Dermis microvascular lymphatic vessel endothelial cell (primary cell): ENCODE results near the gene TMEM154. TPM values are rescaled to one million over a fixed set of nuclear protein-coding genes. Genes with fewer than 3 reads are reported as not detected.
A peak's percentile ranks its signal among the peaks of the same experiment; 100 is the strongest.

Experiments used
- DNase-seq, 2 donors: peaks; one replicate each; pipeline versions ENCODE4 v3.0.0 to v3.0.0-alpha.2; 2010; ENCODE audit warnings: low read depth in 2 of 2
- total RNA-seq: library from RNA; depleted of rRNA; stranded (reverse); fragments of >200 nt; gene quantifications from 2 replicates; pipeline ENCODE4 v1.2.1, GENCODE V29; 2014

TMEM154 gene
- total RNA-seq, 1 donor from 2014 or later = 1.8 TPM

DNA sequence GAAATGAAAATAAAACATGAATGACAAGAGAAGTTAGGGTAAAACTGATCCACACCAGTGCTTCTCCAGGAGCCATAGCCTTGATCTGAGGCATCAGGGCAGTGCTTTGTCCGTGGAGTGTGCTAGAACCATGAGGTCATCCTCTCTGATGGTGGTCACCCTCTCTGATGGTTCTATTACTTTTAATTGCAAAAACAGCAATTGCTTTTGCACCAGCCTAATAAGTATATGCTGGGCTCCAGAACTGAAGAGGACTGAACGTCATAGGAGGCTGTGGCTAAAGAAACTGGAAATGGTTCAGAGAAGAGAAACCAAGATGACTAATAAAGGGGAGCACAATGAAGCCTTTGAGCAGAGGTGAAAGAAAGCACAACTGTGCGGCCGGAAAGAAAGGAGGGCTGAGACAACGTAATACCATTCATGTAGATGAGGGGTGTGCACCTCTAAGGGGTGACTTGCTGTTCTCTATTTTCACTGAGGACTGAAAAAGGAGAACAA lies 17.0 kb upstream of the TMEM154 start:
- no peak for DNase-seq

DNA sequence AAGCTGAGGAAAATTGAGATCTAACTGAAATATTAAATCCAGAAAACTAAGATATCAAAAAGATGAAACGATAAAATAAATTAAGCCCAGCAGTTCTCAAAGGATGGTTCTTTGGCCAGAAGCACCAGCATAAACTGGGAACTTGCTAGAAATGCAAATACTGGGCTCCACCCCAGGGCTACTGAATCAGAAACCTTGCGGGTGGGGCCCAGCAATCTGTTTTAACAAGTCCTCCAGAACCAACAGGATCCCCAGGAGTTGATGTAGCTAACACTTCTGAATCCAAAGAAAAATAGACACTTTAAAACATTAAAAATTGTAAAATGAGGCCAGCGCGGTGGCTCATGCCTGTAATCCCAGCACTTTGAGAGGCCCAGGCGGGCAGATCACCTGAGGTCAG lies 14.1 kb upstream of the TMEM154 start:
- DNase-seq = no peak

DNA sequence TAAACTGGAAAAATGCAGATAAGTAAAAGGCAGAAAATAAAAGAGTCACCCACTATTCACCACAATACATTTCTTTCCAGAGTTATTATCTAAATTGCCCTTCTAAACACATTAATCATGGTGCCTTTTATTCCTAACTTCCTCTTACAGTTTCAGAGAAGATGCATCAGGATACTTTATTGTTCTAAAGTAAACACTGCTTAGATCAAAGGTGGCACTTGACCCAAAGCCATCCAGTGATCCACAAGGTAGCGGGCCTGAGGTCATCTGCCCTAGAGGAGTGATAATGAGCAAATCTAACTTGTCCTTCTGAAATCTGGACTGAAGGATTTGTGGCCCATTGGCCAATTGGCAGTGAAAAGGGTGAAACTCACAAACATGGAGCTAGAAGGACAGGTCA lies 12.0 kb upstream of the TMEM154 start:
- no peak for DNase-seq

DNA sequence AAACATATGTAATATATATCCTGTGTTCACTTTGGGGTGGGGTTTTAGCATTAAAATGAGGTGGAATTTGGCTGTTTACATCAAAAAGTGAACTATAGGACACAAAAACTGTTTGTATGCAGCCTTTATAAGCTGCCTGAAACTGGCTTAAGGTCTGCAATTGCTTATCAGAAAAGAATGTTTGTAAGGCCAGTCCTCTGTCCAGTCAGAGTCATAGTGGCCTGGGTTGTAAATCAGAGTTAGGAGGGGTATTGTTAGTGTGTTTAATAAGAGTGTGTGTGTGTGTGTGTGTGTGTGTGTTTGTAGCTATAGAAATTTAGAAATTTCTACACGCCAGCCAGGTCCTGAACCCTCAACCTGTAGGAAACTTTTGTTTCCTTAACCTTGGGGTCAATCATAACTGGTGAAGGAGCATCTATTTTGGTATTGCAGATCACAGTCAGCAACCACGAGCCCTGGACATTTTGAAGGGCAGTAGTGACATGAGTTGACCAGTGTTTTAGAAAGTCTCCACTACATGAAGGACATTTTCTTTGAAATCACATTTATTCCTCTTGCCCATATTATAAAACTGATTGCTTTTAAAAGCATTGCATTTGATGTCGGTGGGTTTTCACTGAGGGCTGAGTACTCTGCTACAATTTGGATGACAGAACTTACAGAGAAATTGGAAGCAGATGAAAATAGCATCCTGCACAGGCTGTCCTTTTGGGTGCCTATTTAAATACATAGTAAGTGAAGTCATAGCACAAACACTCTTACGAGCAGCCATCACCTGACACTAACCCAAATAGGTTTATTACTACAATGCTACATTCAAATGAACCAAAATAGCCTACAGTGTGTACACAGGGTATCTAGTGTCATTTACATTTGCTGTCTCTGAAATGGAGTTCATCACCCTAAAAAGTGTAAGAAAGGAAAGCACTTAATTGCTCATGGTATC lies 11.2 kb upstream of the TMEM154 start:
- DNase-seq = no peak

DNA sequence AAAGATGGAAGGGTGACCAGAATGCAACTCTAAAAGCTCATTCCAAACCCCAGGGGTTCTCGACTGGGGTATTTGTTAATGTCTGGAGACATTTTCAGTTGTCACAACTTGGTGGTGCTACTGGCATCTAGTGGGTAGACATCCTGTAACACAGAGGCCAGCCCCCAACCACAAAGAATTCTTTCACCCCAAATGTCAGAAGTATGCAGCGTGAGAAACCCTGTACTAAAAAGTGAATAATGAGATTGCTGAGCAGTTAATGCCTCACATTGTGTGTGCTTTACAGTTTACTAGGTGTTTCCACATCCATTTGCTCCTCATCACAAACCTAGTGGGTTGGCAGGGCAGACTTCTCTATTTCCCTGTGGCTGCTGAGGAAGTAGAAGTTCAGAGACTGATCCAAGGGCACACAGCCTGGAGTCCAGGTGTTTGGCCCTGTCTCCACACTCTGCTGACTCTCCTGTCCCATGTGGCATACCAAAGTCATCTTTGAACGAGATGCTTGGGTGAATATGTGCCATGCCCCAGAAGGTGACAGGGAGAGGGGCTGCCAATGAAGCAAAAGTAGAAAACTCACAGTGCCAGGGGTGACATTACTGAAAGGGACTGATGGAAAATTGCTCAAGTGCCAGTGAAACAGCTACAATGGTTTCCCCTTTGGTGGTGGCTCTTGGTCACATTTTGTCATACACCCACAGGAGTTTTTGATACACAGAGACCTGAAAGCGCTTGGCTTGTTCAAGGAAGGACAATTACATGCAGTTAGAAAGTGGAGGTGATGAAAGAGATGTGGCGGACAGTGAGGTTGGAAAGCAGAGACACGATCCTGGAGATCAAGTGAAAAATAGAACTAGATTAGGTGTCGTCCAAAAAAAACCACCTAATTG lies 10.1 kb upstream of the TMEM154 start:
- DNase-seq = no peak

DNA sequence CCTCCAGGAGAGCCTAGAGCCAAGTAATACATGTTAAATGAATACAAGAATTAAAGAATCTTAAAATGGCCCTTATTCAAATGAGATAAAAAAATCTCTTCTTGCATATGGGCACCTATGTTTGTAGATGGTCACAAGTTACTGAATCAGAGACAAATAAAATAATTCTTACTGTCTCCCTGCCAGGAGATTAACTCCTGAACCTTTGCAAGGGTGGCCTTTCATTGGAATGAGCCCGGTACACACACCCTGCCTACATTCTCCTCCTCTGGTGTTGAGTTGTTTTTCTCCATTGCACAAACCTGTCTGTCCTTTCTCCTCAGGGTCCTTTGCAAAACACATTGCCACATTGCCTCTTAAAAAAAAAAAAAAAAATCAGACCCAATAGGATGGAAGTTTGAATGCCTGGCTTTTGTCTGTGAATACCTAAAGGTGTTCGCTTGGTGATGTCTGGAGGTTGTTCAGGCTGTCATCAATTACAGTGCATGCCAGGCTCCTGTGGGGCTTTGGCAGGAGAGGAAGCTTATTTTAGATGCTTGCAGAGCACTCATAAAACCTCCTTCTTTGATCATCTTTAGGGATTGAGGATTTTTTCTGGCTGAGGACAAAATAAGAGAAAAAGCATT lies 8.3 kb upstream of the TMEM154 start:
- no peak for DNase-seq

DNA sequence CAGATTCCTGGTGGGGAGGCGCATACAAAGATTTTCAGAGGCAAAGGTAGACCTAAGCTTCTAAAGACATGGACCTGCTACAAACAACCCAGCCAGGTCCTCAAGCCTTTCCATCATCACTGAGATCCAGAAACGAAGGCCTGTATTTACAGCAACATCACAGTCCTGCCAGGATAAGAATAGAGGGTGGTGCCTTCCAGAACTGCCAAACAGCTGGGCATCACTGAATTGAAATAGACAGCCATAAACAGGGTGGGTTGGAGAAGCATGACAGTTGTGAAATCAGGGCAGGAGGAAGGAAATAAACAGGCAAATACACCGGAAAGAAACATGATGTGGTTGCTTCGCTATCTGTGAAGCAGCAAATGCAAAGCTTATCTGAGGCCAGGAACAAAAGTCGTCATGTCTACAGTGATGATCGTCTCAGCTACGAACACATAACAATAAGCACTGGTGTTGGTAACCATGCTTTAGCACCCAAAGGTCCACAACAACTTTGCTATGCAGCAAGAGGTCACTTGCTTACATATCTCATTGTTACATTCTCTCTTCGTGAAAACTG lies 6.7 kb upstream of the TMEM154 start:
- no peak for DNase-seq

DNA sequence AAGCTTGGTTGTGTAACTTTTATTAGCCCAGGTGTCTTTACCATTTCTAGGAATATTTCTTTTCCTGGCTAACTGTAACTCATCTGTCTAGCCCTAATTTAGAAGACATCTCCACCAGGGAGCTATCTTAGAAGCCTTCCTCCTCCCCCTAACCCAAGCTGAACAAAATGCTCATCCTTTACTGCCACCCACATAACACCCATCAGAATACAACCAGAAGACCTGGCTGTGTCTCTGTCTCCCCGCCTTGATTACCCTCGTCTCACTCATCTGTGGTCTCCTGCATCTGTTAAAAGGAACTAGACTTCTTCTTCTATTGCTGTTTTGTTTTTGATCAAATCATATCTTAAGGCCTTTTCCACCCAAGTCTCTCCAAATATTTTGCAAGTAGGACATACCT lies 4.8 kb upstream of the TMEM154 start:
- DNase-seq = no peak

DNA sequence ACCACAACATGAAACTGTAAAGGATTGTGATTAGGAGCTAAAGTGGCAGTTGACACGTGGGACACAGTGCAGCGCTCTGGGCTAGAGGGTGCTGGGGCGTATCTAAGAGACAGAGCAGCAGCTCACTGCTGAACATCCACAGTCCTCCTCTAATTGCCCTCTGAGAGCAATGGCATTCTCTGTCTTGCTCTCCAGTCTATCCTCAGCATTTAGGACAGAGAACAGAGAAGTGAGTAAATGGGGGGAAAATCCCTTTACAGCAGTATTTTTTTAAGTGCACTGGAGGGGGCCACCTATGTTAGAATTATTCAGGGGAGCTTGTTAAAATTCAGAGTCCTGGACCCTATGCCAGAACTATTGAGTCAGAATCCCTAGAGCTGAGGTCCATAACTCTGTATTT lies 4.2 kb upstream of the TMEM154 start:
- no peak for DNase-seq

DNA sequence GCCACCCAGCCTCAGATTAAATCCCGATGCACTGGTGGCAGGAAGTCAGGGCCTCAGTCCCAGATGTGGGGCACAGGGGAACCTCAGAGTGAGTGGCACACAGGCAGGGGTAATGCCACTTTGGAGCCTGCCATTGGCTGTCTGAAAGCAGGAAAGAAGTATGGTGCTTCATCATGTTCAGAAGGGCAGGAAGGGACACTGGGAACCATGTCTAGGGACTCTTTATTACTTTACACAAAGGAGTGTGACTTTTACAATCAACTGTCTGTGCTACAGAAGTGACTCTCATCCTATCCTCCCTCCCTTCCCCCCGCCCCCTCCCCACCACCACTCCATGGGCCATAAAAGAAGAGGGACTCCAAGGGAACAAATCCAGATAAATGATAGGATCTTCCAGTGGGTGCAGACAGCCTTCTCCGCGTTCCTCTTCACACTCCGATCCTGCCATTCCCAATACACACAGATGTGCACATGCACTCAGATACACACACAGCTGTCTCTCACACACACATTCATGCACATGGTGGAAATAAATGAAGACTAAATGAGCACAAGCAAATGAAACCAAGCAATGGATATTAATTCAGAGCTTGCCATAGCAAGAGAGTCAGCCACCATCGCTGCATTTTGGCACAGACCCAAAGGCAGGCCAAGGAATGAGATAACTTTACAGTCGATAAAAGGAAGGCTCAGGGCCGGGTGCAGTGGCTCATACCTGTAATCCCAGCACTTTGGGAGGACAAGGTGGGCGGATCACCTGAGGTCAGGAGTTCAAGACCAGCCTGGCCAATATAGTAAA lies 2.5 kb upstream of the TMEM154 start:
- DNase-seq = no peak

DNA sequence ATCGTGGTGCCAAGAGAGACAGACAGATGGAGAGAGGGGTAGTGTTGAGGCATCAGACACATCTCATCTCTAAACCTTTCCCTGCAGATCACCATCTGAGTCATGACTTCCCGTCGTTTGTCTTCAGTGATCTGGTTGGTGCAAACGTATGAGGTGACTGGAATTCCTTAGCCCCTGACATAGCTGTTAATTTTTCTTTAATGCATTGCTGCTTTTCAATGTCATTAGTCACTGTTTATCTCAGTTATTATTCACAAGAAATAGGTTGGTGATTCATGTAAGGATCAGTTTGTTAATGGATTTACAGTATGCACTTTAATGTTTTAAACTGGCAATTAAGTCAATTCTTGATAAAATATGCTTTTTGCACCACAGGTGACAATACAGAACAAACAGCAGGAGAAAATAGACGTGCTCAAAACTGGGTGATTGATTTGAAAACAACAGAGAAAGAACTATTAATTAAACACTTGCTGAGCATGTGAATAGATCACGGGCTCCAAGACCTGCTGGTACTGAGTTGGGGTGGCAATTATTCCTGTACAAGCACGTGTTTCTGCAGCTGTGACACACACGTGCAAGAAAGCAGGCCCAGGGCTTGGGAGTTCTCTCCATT lies 1.3 kb upstream of the TMEM154 start:
- peak; percentile 1 to 84 for DNase-seq

DNA sequence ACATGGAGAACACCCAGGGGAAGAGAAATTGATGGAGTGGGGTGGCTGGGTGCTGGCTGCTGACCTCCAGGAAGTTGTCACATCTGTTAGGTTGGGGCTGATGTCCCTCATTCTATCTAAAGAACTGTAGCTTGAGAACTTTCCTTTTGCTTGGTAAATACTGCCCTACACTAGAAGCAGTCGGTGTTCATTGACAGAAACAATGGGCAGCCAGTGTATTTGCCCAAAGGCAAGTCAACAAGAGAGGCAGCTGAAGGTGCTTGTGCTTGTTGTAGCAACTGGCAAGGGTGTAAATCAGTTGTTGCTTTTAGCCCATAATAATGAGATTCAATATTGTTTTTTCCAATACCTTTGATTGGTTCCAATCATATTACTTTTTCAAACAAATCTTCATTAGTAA lies 956 bp downstream of the TMEM154 start:
- no peak for DNase-seq

DNA sequence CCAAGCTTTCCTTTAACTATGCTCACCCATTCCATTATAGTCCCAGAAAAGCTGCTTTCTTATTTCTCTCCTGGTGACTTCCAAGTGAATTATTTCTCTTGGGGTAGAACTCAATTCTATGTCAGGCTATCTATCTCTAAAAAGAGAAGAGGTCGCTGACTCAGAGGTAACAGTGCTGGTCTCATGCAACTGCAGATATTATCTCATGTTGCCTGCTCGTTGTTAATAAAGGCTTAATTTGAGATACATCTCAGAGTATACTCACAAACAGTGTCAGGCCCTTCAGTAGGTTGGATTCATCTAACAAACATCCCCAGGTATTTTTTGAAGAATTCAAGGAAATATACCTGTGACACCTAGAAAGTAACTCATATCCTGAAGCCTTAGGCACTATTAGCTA lies 2.7 kb downstream of the TMEM154 start:
- no peak for DNase-seq

DNA sequence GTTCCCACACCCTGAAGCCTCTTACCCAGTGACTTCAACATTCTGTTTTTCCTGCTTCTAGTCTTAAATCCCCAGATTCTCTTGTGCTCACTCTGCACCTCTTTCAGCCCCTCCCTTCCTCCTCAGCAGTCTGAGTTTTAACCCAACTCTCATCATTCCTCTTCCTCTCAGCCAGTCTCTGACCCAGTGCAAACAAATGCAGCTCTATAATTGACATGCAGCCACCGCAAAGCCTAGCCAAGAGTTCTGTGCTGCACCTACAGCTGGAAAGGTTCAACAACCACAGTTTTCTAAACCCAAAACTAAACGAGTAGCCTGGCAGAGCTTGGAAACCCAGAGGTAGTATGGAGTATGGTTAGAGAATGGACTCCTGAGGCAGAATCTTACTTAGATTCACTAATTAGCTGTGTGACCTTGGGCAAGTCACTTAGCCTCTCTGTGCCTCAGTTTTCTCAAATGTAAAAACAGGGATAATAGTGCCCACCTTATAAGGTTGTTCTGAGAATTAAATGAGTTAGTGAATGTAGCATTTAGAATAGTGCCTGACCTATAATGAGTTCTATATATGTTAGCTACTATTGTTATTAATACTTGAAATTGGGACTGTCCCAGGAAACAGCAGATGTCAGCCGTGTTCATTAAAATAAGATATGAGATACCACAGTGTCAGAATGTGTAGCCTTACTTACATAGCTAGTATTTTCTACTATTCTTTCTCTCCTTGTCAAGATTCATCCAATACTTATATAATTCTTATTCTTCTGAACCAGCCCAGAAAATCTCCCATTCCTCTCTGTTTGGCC lies 3.5 kb downstream of the TMEM154 start:
- DNase-seq = no peak

DNA sequence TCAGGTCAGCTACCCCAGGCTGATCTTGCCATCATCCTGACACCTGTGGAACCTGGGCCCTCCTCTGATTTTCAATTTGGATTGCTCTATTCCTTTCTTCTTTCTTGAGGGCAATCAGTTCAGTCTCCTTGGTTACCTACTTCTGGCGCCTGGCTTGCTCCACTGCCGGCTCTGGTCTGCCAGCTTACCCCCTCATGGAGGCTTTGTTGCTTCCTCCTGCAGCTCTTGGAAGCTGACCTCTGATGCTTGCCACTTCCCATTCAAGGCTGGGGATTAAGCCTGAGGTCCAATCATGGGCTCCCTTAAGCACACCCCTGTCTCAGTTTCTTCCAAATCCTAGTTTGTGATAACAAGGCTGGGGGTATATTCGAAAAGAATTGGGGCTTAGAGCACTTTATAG lies 5.4 kb downstream of the TMEM154 start:
- DNase-seq = no peak

DNA sequence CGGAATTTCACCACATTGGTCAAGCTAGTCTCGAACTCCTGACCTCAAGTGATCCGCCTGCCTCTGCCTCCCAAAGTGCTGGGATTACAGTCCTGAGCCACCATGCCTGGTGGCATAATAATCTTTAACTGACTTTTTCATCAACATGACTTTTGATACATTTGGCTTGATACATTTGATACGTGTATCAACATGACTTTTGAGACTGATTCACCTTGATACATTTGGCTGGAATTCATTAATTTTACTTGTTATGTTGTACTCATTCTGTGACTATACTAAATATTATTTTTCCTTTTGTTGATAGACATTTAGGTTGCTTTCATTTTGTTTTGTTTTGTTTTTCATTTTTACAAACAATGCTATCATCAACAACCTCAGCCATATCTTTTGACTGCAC lies 6.3 kb downstream of the TMEM154 start:
- DNase-seq = no peak

DNA sequence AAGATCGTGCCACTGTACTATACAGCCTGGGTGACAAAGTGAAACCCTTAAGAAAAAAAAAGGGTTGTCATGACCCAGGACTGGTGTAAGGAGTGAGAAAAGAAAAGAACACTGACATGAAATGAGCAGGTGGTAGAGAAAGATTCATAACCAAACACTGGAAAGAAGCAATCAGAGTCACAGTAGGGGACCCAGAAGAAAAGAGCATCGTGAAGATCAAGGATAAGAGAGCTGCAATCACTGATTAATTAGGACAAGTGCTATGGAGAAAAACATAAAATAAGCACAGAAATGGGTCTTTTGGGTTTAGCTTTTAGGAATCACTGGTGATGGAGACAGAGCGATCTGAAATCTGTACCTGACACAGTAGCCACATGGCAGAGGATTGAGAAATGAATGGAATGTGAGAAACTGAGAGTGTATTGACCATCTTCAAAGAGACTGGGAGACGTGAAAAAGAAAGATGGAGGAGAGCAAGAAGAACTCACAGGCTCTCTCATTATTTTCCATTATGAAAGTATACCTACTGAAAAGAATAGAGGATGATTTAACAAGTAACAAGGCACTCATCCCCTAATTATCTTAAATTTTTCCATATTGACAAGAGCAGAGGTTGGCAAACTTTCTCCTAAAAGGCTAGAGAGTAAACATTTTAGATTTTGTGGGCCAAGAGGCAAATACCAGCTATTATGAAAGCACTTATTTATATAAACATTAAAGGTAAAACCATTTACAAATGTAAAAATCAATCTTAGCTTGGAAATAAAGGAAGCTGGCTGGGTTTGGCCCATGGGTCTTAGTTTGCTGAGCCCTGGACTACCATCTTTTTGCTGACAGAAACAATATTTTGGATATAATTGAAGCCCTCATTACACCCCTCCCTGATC lies 7.3 kb downstream of the TMEM154 start:
- DNase-seq = no peak

DNA sequence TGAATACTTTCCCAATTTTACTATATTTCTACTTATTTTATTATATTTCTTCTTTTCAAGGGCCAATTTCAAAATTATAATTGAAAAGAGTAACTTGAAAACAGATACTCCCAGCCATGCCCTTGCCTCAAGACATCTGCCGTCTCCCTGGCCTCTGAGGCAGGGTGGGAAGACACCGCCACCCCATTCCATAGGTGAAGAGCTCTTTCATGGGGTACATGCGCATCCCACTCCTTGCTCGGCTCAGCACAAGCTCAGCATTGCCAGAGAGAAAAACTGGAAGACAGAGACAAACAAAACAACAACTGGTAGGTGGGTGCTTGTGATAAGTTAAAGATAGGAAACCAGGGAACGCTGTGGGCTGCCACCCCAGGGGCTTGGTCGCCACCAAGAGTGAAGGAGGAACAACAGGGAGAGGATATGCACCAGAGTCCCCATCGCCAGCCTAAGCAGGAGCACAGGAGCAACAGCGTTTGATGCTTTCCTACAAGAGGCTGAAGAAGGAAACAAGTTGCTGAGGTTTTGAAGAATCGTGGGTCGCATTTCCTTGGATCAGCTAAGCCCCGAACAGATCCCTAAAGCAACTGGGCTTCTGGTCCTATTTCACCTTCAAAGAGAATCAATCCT lies 11.3 kb downstream of the TMEM154 start:
- no peak for DNase-seq
